HuH-7.5 (cell line): ENCODE measurements around the gene CDC42EP5.
"Not testable (repeated sequence)": the region's sequence is repeated elsewhere in the genome, so short reads cannot be mapped to it uniquely, and the experiment has no call there.

ENCODE experiments used
- DNase-seq: peaks from one replicate; pipeline ENCODE4 v3.0.0; 2011; ENCODE audit warnings: low spot score

CDC42EP5 gene

GRCh38 chr19:54489341-54489740 is 16.2 kb upstream of the CDC42EP5 start:
- no peak for DNase-seq

- DNase-seq = no peak
Measured at GRCh38 chr19:54485851-54486250, 12.8 kb upstream of the CDC42EP5 start.

- DNase-seq = no peak
Measured at GRCh38 chr19:54484451-54484850, 11.4 kb upstream of the CDC42EP5 start.

GRCh38 chr19:54482889-54483288 is 9.8 kb upstream of the CDC42EP5 start:
- no peak for DNase-seq

GRCh38 chr19:54481326-54481930 is 8.3 kb upstream of the CDC42EP5 start:
- no peak for DNase-seq

GRCh38 chr19:54480051-54480450 is 7.0 kb upstream of the CDC42EP5 start:
- no peak for DNase-seq

GRCh38 chr19:54478677-54479266 is 5.7 kb upstream of the CDC42EP5 start:
- DNase-seq = no peak

GRCh38 chr19:54477650-54478049 is 4.6 kb upstream of the CDC42EP5 start:
- no peak for DNase-seq

- no peak for DNase-seq
Measured at GRCh38 chr19:54475706-54476105, 2.6 kb upstream of the CDC42EP5 start.

- no peak for DNase-seq
Measured at GRCh38 chr19:54473892-54474372, 836 bp upstream of the CDC42EP5 start.

GRCh38 chr19:54470991-54471782 is 1.9 kb downstream of the CDC42EP5 start:
- DNase-seq = no peak

- DNase-seq = no peak
Measured at GRCh38 chr19:54470276-54470887, 2.7 kb downstream of the CDC42EP5 start.

GRCh38 chr19:54469496-54469934 is 3.6 kb downstream of the CDC42EP5 start:
- DNase-seq = no peak

- DNase-seq = not testable (repeated sequence)
Measured at GRCh38 chr19:54466110-54466480, 7.0 kb downstream of the CDC42EP5 start.

GRCh38 chr19:54465426-54466109 is 7.5 kb downstream of the CDC42EP5 start:
- no peak for DNase-seq

GRCh38 chr19:54464630-54465425 is 8.3 kb downstream of the CDC42EP5 start:
- DNase-seq = peak; percentile 98

GRCh38 chr19:54464044-54464629 is 9.0 kb downstream of the CDC42EP5 start:
- DNase-seq = peak; percentile 88

GRCh38 chr19:54463531-54464043 is 9.5 kb downstream of the CDC42EP5 start, which contains the start of gene LENG9:
LENG9 (minus strand) TSS chr19:54463778; CDS start chr19:54463526, 252 bp downstream.
- DNase-seq = no peak

- no peak for DNase-seq
Measured at GRCh38 chr19:54462655-54463530, 10.2 kb downstream of the CDC42EP5 start.
